Measurements from ENCODE around the gene UTP14A. TPM values are rescaled to one million over a fixed set of nuclear protein-coding genes. Genes with fewer than 3 reads are reported as not detected.

The UTP14A gene
- total RNA-seq, 1 experiment from 2014 or later = 48.3 TPM

GRCh38 chrX:129976441-129976840, 70.5 kb downstream of the UTP14A start:
- no peaks in the 10 kb centered on the region for H3K9me3 Mint-ChIP-seq (ENCODE audit: unreplicated experiment)
- no peak for DNase-seq (ENCODE audit: unreplicated experiment)
- no peak for TF ChIP-seq CTCF (IDR thresholded peaks at IDR 0.05; ENCODE audit: unreplicated experiment)
- H3K4me3 Mint-ChIP-seq (ENCODE audit: unreplicated experiment) = no peak overlapping the region
- no peak overlapping the region for H3K27ac Mint-ChIP-seq (ENCODE audit: low read depth, unreplicated experiment)
- intact Hi-C loops (cut with micrococcal nuclease) = no loop called here
- ChIA-PET POLR2A (no interaction called here), CTCF (no interaction called here)
- peaks cover 32% of the 10 kb centered on the region for H3K27me3 Mint-ChIP-seq (ENCODE audit: insufficient read depth, unreplicated experiment)
- BruUV-seq (replicated peaks) = no TSS peak
- H3K36me3 Mint-ChIP-seq (ENCODE audit: insufficient read depth, unreplicated experiment) = no peaks in the 10 kb centered on the region
- H3K4me1 Mint-ChIP-seq (ENCODE audit: insufficient read depth, unreplicated experiment) = no peaks in the 10 kb centered on the region

Other genes with a start within 250 kb of the UTP14A start
- not detected in 2 replicates for gene XPNPEP2, start 167.2 kb upstream of the UTP14A start, total RNA-seq (2022)
- not detected in 2 replicates for gene SASH3, start 126.2 kb upstream of the UTP14A start, total RNA-seq (2022)
- gene ZDHHC9, start 62.3 kb upstream of the UTP14A start, total RNA-seq (2022) = 30.6 and 34.5 TPM in 2 replicates
- 2.9 and 5.1 TPM in 2 replicates for gene BCORL1, start 76.5 kb downstream of the UTP14A start, total RNA-seq (2022)
- gene ELF4, start 204.3 kb downstream of the UTP14A start, total RNA-seq (2022) = 19.5 and 23.6 TPM in 2 replicates

Measured in MCF 10A (cell line).